Fibroblast of skin of right biceps (primary cell): ENCODE results near the gene CDRT4.

Experiments used
- DNase-seq: peaks from one replicate; pipeline ENCODE4 v3.0.0-alpha.2; 2013

Gene CDRT4

DNA sequence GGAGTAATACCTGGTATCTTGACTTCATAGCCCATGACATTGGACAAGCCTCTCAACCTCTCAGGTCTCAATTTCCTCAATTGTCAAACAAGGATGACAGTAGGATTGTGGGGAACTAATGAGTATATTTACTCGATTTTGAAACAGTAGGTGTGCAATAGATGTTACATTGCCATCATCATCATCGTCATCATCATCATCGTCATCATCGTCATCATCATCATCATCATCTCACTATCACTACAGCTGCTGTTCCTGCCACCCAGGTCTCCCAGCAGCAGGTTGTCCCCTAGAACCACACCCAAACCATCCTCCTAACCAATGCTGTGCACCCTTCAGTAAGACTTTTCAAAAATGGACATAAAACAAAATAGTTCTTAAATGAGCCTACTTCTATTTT, 24.8 kb upstream of the CDRT4 start:
- DNase-seq: no peak

DNA sequence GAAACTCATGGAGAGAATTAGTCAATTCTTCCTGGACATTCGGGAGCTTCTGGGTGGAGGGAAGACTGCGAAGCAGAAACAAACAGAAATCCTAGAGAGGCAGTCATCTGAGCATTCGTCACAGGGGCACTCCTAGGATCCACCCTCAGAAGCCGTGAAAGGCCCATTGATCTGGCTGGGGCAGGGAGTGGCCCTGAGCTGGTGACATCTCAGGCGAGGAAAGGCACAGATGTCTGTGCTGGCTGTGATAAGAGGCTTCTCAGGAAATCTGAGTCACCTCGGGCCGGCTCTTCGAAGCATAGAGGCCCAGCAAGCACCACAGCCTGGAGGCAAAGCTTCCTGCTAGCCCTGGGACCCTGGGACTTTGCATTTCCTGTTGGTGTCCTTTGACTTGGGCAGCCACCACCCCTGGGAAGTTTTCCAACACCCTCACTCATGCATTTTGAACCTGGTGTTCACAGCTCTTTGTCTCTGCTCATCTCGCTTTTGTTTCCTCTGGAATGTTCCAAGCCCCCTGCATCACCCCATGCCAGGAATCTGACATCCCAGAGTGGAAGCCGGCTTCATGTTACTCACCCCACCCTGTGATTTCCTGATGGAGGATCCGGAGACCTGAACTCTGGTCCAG, 23.3 kb upstream of the CDRT4 start:
- peak; percentile 75 for DNase-seq

DNA sequence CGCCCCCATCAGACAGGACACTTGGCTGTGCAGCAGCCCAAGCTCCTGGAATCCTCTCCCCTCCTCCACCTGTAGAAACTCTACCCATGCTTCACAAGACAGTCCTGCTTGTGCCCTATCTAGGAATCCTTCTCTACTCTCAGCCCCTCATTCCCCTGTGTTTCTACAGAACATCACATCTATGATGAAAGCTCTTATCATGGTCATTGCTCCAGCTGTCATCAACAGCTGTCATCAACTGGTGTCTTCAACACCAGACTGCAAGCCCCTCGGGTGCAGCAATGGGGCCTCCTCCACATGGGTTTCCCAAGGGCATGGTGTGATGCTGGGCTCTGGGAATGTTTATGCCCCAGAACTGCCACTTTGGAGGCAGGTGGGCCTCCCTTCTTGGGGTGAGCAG, 21.1 kb upstream of the CDRT4 start:
- no peak for DNase-seq

DNA sequence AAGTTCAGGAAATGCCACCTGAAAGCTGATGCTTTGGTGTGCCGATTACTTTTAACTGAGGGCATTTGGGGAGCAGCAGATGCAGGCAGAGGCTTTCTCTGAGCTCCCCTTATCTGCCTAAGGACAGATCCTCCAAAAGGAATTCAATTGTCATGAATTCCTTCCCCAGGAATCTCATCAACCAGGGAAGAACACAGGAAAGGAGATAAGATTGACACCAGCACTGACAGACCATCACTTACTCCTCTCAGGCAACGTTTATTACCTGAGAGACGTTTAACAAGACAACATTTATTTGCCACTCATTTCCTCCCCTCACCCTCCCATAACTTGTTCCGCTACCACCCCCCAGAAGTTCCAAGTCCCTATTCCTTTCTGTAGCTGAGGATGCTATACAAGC, 17.6 kb upstream of the CDRT4 start:
- no peak for DNase-seq

DNA sequence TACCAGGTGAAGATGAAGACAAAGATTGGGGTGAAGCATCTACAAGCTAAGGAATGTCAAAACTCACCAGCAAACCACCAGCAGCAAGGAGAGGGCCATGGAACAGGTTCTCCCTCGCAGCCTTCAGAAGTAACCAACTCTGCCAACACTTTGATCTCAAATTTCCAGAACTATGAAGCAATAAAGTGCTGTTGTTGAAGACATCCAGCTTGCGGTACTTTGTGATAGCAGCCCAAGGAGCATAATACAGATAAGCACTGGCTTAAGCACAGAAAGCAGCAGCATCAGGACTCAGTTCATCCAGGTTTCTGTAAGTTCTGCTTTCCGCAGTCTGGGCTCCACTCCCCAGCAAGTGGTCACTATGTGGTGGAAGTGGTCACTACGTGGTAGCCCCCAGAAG, 16.0 kb upstream of the CDRT4 start:
- no peak for DNase-seq

DNA sequence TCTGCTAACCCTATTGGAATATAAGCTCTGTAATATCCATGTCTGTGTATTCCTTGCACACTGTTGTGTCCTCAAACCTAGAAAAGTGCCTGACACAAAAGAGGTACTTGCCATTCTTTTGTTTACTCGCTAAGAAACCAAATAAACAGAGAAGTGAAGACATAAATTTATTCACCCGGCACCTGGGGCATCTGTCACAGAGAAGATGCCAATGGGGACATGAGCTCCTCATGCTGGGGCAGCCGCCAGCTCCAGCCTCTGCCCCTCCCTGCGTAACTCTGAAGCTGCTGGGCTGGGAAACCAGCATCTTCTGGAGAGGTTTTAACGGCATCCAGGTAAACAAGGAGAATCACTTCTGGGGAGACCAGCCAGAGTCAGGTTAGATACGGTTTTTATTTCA, 15.1 kb upstream of the CDRT4 start:
- no peak for DNase-seq

DNA sequence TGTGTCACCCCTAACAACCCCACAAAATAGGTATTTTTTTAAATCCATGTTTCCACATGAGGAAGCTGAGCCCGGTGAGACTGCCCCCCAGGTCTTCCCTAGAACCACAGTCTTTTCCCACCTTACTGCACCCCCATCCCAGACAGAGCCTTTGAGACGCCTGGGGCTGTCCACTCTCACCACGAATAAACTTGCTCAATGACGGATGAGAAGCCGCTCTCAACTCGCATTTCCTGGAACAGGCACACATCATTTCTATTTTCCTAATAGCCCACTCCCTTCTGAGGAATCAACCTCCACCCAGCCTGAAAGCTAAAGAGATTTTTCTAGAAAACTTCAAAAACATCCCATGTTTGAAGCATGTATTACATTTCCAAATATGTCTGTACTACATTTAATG, 14.1 kb upstream of the CDRT4 start:
- no peak for DNase-seq

DNA sequence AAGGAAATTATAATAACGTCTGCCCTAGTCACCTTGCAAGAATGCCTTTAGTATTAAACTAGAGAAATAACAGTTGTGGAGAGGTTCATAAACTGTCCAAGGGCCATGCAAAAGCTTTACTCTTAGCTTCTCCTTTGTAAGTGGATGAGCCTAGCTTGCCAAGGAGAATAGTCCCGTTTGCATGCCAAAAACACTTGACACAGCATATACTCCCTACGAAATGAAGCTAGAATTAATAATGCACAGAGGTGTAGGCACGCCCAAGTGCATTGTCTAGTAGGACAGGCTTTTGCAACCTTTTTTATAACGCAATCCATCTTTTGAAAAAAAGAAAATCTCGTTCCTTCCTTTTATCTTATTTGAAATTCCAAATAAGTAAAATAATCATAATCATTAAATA, 12.8 kb upstream of the CDRT4 start:
- DNase-seq: no peak

DNA sequence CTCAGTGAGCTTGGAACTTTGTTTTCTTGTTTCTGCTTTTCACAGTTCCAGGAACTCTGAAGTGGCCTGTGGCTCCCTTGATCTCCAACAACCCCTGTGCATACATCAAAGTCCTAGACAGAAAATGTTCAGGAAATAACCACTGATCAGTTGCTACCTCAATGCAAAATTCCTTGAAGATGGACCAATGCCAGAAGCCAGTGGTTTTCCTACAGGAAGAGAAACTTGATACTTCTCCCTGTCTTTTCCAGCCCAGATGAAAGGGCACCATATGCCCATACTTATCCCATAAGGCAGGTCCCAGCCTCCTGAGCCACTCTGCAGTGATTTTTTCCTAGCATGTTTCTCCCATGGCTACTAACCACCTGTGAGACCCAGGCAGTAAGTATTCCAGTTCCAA, 12.3 kb upstream of the CDRT4 start:
- DNase-seq: peak; percentile 62

DNA sequence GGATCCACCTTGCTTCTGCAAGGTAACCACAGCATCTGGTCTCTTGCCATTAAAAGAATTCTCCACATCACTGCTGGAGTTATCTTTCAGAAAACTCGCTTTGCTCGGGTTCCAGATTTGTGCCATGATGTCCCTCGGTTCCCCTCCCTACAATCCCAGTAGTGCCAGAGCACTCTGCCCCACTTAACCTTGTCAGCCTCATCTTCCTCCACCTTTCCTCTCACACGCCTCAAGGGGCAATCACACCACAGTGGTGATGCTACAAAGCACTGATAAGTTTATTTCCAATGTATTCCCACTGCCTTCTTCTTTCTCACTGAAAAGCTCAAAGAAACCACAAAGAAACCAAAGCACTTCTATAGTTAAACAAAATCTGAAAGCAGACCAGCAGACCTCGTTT, 11.4 kb upstream of the CDRT4 start:
- DNase-seq: no peak

DNA sequence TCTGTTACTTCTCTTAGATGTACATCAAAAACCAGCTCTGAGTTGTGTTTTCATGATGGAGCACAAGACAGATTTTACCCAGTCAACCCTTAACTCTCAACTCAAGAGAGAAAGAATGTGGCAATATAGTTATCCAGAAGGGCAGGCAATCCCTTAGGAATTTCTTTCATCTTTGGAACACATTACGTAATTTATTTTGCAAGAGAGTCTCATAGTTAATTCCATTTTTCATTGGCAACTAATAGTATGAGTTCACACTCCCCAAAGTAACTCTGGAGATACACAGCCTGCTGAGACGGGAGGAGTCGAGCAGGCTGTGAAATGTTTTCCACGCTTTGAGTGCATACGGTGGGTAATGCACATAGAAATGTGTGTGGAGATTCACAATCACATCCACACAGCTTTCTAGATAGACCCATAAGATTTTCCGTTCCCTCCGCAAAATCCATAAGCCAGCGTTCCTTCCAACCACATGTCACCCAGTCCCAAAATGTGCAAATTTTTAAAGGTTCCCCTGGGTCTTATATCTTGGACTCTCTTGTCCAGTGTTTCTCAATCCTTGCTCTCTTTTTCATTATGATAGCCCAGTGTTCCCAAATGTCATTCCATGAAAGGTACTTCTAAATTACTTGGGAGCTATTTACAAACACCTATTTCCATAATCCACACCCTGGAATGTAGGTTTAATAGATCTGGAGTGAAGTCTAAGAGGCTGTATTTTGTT, 8.4 kb upstream of the CDRT4 start:
- DNase-seq: peak; percentile 72

DNA sequence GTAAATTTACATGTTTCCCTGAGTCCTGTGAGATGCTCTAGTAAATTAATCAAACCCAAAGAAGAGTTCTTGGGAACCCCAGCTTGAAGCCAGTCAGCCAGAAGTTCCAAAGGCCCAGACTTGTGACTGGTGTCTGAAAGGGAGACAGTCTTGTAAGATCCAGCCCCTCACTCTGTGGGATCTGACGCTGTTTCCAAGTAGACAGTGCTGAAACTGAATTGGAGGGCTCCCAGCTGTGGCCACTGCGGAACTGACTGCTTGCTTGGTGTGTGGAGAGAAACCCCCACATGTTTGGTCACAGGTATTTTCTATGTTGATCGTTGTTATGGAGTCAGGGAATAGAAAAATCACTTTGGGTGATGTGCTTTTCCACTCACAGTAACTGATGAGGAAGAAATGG, 5.5 kb upstream of the CDRT4 start:
- no peak for DNase-seq

DNA sequence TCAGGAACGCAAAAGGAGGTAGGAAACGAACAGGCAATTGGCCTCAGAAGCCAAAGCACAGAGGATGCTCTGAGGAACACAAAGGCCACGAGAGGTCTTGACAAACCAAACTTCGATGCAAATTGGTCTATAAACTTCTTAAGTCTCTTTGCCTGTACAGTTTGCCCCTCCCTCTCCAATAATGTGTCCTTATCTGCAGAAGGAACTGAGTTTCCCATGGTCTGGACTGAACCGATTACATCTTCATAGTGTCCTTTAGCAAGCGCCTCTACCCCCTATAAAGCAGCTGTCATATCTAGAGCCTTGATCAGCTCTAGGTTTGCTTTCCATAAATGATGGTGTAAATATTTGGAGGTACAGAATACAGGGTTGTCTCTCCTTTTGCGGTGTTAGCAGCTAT, 3.1 kb upstream of the CDRT4 start:
- DNase-seq: no peak

DNA sequence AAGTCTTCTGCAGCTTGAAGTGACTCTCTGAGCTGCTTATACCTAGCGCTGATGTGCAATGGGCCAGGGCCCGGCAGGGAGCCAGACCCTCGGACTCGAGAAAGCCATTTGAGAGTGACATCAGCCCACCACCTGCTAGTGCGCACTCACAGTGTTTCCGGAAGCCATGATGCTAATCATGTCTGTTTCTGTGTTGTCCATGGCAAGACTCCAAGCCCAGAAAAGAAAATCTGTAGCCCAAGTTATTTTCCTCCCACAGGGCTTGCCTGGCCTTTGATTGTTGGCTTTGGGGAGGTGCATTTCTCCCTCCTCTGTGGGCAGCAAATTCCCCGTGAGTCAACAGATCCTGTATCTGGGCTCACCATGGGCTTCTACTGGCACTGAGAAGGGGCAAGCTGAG, 1.8 kb upstream of the CDRT4 start:
- DNase-seq: peak; percentile 65

DNA sequence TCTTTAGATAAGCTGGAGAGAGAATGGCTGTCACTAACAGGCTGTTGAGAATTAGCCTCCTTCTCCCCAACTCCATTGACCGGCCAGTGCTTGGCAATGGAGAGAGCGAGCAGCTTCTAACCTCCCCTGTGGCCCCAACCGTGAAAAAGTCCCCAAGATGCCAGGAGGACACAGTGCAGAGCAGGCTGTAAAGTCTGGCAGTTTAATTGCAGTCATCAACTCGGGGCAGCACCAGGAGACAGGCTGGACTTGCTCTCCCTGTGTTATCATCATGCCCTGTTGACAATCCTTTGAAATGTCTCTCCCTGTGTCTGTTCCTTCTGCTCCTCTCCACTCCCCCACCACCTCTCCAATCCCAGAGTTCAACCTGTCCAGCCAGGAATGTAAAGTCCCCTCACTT, 705 bp upstream of the CDRT4 start:
- no peak for DNase-seq

DNA sequence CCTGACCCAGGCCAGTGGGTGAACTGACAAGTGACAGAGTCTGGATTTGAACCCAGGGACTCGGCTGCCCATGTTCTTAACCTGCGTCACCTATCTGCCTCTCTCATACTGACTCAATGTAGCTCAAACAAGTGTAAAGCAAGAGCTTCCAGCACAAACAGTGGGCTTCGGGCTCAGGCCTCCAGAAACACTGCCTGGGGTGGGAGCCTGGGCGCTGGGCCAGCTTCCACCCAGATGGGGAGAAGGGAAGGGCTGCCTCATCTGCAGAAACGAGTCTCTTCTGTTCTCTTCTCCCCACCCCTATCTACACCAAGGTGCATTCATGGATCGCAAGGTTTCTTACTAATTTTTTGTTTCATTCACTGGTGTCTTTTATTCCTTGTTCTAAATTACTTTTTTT, 1.3 kb downstream of the CDRT4 start:
- no peak for DNase-seq

DNA sequence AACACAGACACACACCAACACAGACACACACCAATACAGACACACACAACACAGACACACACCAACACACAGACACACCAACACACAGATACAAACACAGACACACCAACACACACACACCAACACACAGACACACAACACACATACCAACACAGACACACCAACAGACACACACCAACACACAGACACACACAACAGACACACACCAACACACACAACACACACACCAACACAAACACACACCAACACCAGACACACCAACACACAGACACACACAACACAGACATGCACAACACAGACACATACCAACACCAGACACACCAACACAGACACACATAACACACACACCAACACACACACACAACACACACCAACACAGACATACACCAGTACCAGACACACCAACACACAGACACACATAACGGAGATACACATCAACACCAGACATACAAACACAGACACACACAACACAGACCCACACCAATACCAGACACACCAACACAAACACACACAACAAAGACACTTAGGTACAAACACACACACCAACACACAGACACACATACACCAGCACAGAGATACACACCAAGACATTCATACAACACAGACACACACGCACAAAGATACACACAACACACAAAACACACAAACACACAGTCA, 2.2 kb downstream of the CDRT4 start:
- no peak for DNase-seq

DNA sequence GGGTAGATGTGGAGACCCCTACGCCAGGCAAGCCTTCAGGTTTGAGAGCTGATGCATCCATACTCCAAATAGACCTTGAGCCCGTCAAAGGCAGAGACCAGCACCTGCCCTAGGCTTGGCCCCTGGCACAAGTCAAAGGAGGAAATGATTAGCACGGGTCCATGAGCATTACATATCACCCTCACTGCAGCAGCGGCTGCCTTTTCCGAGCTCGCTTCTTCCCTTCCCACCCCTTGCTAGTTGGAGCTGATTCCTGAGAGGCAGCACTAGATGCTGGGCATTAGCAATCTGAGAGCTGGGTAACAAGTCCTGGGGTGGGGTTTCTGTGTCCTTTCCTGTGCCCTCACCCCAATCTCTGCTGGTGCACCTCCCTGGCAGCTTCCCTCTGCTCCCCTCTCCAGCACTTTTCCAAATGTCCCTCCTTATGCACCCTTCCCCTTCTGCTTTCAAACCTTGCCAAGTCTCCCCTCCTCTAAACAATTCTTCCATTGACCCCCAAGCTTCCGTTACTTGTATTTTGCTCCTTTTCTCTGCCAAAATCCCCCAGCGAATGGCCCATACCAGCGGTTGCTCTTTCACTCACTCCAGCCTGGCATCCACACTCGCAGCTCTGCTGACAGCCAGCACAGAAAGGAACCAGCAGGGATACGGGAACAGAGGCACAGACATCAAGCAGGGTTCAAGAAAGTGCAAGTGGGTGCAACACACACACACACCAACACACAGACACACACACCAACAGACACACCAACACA, 3.0 kb downstream of the CDRT4 start:
- DNase-seq: no peak

DNA sequence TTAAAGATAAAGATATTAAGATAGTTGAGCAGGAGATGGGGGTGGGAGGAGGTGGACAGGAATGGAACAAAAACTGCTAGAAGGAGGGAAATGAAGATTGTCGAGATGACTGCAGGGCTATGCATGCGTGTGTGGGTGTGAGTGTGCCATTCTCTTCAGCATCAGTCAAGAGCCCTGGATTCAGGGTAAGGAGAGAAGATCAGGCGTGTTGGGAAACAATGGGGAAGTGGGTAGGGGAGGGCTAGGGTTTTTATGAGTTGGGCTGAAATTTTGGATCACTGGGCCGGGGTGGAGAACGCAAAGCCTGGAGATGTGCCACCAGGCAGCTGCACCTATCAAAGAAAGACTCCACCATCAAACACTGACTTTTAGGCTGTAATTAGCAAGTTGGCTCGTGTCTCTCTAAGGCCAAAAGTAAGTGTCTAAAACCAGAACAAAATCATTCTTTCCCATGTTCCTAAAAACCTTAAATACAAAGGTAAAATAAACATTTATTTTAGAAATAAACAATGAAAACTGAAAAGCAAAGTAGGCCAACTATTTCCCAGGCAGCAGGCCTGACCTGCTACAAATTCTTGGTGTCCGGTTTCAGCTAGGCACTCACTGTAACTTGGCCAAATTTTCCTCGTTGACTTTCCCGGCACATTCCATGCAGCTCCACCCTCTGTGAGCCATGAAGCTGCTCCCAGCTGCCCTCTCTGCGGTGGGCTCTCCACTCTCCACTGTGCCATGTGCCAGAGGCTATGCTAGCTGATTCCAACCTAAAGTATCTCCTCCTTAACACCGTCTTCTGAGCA, 4.2 kb downstream of the CDRT4 start:
- peak; percentile 78 for DNase-seq

DNA sequence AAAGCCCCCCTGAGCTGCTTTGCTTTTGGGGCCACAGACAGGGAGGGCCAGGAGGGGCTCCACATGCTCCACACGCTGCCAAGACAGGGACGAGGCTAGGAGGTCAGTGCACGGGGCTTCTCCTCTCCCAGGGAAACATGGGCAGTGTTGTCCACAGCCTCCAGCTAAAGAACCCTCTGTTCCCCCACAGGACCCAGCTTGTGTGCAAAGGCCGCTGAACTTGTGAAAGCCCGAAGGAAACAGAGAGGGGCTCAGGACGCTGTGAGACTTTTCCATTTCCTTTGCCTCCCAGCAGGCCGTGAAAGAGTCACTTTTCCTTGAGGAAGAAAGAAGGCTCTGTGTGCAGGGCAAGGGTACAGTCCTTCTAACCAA, 9.7 kb downstream of the CDRT4 start:
- no peak for DNase-seq

DNA sequence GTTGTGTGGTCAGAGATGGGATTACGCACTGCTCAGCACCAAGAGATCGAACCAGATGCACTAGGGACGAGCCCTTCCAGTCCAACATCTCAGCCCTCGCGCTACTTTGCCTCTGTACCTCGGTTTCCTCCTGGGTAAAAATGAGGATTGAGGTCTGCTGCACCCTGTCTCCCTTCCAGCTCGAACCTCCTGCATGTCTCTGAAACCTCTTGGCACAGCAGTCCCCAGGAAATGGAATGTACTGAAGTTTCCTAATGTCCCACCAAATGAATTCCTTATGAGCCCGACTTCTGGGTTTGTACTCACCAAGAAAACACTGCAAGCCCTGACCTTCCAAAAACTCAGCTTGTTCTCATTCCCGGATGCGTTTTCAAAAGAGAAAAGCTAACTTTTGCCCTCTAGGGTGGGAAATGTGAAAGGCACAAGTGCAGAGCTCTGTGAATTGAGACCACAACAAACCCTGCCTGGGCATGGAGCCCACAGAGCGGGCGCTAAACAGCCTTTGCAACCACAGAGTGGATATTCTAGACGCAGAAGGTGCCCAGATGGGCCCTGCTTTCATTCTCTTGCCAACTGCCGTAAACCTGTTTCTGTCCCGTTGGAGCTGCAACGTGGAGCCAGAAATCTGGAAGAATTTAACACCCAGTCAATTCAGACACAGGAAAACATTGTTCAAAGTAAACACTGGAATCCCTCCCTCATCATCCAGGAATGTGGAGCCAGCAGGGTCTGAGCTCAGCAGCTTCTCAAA, 10.3 kb downstream of the CDRT4 start:
- peak; percentile 89 for DNase-seq

DNA sequence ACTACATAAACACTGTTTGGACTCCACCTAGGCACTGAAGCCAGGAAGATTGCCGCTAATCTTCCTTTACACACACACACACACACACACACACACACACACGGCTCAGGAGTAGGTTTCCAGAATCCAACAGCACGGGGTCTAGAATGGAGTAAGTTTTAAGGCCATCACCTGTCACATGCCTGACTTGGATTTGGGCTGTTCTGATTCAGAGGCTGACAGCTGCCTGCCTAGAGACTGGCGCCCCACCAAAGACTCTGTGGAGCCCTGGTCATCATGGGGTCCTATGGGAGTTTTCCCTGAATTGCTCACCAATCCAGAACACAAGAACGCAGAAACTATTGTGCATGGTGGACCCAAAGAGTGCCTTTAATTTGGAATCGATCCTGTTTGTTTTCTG, 10.9 kb downstream of the CDRT4 start:
- no peak for DNase-seq
